ENCODE data around the gene BCL7B.
"Not testable (repeated sequence)": the region's sequence is repeated elsewhere in the genome, so short reads cannot be mapped to it uniquely, and the experiment has no call there.

BCL7B gene

GRCh38 chr7:73496626-73497025, 60.9 kb downstream of the BCL7B start:
- no peak for DNase-seq

DNA sequence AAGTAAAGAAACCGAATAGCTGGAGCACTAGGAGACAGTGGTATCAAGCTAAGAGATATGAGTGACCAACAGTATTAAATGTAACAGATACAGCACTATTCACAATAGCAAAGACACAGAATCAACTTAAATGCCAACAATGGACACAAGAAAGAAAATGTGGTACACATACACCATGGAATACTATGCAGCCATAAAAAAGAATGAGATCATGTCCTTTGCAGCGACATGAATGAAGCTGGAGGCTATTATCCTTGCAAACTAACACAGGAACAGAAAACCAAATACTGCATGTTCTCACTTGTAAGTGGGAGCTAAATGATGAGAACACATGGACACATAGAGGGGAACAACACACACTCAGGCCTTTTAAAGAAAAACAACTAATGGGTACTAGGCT, 62.0 kb downstream of the BCL7B start:
- not testable (repeated sequence) for DNase-seq

- DNase-seq, result no peak
Measured at GRCh38 chr7:73489976-73490375, 67.5 kb downstream of the BCL7B start.

- no peak for DNase-seq
Measured at GRCh38 chr7:73487486-73487885, 70.0 kb downstream of the BCL7B start.

All from right kidney (tissue), 1 donor.